ENCODE data around the gene CNNM1.
A peak's percentile ranks its signal among the peaks of the same experiment; 100 is the strongest.

CNNM1 gene

GRCh38 chr10:99337901-99338300 lies 8.7 kb downstream of the CNNM1 start:
- no peak for DNase-seq

- DNase-seq: no peak
Measured at GRCh38 chr10:99339077-99339476, 9.9 kb downstream of the CNNM1 start.

- DNase-seq: no peak
Measured at GRCh38 chr10:99339563-99340047, 10.4 kb downstream of the CNNM1 start.

DNA sequence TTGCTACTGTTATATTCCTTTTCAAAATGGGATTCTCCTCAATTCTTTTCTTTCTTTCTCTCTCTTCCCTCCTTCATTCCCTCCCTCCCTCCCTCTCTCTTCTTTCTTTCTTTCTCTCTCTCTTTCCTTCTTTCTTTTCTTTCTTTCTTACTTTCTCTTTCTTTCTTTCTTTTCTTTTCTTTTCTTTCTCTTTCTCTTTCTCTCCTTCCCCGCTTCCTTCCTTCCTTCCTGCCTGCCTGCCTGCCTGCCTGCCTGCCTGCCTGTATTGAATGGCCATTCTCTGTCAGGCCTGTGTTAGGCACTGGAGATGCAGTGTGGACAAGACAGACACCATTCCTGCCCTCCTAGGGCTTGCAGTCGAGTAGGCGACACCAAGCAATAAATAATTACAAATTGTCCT lies 11.5 kb downstream of the CNNM1 start:
- no peak for DNase-seq

- DNase-seq: no peak
Measured at GRCh38 chr10:99341248-99341647, 12.1 kb downstream of the CNNM1 start.

GRCh38 chr10:99341860-99342490 lies 12.8 kb downstream of the CNNM1 start:
- no peak for DNase-seq

DNA sequence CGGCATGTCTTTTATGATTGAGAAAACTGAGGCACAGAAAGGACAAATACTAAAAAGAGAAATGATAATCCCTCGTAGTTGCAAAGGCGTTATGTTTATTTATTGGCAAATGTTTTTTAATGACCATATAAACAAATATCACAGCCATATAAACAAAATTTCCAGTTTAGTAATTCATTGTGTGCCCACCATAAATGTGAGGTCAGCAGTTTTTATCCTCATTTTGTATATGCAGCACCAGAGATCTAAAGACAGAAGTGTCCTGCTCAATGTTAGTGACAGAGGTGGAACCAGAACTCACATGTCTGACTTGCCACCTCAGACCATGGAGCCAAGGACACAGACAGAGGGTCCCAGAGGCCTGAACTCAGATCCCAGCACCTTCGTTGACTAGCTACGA lies 14.1 kb downstream of the CNNM1 start:
- DNase-seq: no peak

GRCh38 chr10:99344715-99345114 lies 15.6 kb downstream of the CNNM1 start:
- no peak for DNase-seq

DNA sequence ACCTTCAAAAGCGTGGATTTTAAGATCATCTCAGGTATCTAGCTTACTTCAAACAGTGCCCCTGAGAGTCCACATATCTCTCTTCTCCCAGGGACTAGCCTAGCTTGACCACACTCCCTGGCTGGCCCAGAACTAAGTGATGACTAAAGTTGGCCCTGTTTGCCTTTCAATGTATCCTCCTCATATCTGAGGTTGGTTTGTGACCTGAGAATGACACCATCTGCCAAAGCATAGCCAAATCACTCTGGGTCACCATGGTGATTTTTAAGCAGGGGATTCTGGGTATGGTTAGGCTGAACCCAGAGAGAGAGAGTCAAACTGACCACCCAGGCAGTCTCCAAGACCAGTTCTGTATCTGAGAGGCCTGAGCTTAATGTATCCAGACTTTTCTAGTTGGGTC lies 16.2 kb downstream of the CNNM1 start:
- DNase-seq: no peak

DNA sequence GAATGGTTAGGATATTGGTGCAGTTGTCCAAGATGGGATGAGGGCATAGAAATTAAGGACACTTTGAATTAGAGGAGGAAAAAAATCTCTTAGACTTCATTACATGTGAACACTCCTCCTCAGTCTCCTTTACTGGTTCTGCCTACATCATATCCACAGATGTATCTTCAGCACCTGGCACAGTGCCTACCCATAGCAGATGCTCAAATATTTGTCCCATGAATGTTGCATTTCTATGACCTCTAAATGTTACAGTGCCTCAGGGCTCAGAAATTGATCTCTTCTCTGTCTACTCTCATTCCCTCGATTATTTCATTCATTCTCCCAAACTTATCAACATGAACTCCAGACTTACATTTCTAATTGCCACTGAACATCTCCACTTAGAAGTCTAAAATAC lies 17.1 kb downstream of the CNNM1 start:
- no peak for DNase-seq

DNA sequence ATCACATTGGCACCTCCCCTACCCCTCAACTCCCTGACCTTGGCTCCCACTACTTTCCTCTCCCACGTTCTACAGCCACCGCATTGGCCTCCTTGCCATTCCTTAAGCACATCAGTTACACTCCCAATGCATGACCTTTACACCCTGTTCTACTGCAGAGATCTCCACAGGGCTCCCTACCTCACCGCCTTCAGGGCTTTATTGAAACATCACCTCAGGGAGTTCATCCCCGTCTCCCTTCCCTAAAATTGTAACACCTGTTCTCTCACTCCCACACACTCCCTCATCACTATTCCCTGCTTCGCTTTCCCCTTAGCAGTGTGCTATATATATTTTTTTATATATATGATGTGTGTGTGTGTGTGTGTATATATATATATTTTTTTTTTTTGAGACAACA lies 18.5 kb downstream of the CNNM1 start:
- DNase-seq: no peak

DNA sequence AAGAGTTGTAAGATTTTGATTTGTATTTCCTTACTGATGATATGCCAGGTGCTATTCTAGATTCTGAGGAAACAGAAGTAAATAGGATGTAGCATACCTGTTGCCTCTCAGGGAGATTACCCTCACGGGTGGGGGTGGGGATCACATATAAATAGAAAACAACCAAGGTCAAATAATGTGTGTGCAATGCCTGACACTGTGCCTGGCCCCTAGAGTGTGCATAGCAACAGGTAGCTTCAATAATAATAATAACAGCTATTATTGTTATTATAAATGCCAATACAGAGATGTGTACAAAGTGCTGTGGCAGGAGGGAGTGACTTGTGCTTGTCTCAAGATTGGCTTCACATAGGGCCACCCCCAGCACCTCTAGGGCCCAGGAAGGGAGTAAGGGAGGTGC lies 24.0 kb downstream of the CNNM1 start:
- no peak for DNase-seq

DNA sequence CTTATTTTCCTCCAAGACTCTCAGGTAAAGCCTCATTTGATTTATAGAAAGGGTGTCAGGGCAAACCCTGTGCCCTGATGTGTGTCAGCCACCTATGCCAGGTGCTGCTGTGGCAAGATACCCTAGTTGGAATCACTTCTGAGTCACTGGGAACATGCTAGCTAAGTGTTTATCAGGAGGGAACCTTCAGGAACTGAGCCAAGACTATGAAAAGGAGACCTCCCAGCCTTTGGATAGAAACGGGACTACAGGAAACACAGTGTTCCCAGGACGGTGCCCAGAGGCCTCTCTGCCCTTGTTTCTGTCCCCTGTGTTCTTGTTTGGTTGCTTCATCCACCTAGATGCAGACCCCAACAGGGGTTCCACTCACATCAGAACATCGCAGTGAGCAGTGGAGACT lies 28.5 kb downstream of the CNNM1 start:
- DNase-seq: no peak

GRCh38 chr10:99358101-99358500 lies 28.9 kb downstream of the CNNM1 start:
- no peak for DNase-seq

GRCh38 chr10:99360934-99361333 lies 31.8 kb downstream of the CNNM1 start:
- DNase-seq: no peak

GRCh38 chr10:99364125-99364524 lies 35.0 kb downstream of the CNNM1 start:
- no peak for DNase-seq

GRCh38 chr10:99365311-99365710 lies 36.2 kb downstream of the CNNM1 start:
- DNase-seq: no peak

DNA sequence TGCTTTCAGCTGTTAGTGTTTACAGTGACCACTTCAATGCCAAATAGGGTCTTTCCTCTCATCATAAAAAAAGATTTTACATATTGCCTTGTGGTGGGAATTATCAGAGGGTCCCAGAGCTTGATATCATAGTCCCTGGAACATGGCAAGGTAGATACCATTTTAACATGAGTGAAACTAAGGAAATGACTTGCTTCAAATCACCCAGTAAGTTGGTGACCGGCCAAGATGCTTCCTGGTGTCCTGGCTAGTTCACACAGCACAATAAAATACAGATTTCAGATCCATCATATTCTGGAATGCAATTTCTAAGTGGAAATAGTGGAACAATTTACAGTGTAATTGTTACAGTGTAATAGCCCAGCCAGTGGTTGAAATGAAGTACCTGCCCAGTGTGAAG lies 36.6 kb downstream of the CNNM1 start:
- no peak for DNase-seq

DNA sequence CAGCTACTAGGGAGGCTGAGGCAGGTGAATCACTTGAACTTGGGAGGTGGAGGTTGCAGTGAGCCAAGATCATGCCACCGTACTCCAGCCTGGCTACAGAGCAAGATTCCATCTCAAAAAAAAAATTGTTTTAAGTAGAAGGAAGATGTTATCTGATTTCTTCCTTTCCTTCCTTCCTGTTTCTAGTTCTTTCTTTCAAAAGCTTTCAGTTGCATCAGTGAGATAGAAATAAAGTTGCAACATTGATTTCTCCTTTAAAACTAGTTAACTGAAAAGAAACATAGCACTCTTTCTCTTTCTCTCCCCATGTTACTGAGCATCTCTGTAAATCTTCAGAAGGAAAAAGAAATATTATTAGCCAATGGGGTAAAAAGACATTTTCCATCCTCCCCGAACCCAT lies 37.5 kb downstream of the CNNM1 start:
- no peak for DNase-seq

GRCh38 chr10:99368646-99369045 lies 39.5 kb downstream of the CNNM1 start:
- DNase-seq: no peak

GRCh38 chr10:99369126-99369525 lies 40.0 kb downstream of the CNNM1 start:
- DNase-seq: no peak

DNA sequence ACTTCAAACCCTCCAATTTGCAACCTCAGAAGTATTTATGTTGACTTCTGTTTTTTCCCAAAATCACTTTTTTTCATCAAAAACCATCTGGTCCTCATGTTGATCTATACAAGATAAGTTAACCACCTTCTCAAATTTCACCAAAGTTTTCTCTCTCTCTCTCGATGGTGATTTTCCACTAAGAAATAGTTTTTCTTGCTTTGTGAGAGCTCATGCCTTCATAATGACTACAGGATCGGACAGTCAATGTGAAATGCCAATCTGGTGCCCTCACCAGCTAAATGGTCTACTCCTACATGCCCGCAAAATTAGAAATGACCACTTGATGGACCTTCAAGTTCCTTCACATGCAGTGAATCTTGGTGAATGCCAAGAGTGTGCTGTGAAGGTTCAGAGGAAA lies 40.4 kb downstream of the CNNM1 start:
- no peak for DNase-seq

- peak; percentile 25 to 31 (median 27) for DNase-seq
Measured at GRCh38 chr10:99370993-99371392, 41.8 kb downstream of the CNNM1 start.

- DNase-seq: peak; percentile 23 to 33 (median 24)
Measured at GRCh38 chr10:99372546-99373271, 43.6 kb downstream of the CNNM1 start.

DNA sequence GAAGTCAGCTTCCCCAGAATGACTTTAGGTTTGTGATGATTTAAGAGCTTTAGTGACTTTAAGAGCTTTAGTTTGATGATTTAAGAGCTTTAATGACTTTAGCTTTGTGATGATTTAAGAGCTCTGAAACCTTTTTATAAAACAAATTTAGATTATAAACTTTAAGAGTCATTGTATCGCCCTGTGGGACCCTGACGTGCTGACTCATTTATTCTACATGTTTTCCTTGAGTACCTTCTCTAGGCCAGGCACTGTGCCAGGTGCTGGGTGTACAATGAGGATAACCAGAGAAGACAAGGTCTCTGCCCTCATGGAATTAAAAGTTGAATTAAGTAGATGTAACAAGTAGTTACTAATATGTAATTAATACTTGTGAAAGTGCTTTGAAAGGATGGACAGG lies 45.4 kb downstream of the CNNM1 start:
- DNase-seq: no peak

All from suppressor macrophage treated with lipopolysaccharide for 1 hour (primary cell).